22Rv1 (cell line): ENCODE results near the gene HRC.
"Not testable (repeated sequence)": the region's sequence is repeated elsewhere in the genome, so short reads cannot be mapped to it uniquely, and the experiment has no call there.

Experiments
- CTCF ChIP-seq: fragments of 450-650 bp; IDR thresholded peaks from 2 replicates; pipeline ENCODE4 v1.5.1; 2017; ENCODE audit warnings: mild to moderate bottlenecking
- ZFX ChIP-seq: fragments of 450-650 bp; IDR thresholded peaks from 2 replicates; pipeline ENCODE4 v1.6.1; 2017; ENCODE audit warnings: antibody characterized with exemption, borderline replicate concordance

GRCh38 chr19:49127225-49127624 is 28.0 kb downstream of the HRC start:
- TF ChIP-seq CTCF, ZFX: not testable (repeated sequence)
